Stimulated activated CD4-positive, alpha-beta T cell treated with anti-CD3 and anti-CD28 coated beads, TNF-alpha, amount 100 ng/mL, for 24 hours (primary cell): ENCODE results near the gene IKZF4.
"Not testable (repeated sequence)": the region's sequence is repeated elsewhere in the genome, so short reads cannot be mapped to it uniquely, and the experiment has no call there.

Experiments
- DNase-seq, 3 experiments: peaks; one replicate each; pipeline ENCODE4 v3.0.0-alpha.2; 2020; ENCODE audit warnings: low read depth in 3 of 3

IKZF4 gene

DNA sequence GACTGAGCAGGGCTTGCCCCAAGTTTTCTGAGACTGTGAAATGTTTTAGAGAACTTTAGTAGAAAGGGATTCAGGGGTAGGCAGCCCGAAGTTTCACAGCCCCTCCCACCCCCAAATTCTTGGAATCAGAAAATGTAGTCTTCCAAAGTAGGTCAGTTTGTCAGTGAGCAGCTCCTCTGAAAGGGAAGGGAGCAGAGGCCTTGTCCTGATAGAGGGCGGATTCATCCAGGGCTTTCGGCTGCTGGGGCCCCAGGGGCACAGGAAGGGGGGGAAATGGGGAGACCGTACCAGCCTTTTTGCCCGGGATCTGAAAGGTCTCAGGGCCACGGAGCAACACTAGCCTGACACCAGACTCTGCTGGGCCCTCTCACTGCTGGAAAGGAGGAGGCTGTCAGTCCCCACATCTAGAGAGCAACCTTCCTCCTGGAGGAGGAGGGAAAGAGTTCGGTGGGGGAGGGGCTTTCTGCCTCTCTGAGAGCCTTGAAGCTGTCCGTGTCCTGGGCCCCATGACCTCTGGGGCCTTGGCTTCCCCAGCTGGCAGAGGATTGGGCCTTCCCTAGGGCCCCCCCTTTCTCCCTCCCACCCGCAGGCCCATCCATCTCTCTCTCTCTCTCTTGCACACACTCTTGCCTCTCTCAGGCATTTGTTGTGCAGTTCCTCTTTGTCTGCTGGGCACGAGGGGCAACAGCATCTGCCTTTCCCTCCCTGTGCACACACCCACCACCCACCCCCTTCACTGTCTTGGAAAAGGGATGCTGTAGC, at the start of gene IKZF4:
Gene IKZF4, plus strand, starts transcription at position 621 of the 762 bp plus-strand sequence. CDS start 451 bp downstream, outside the sequence.
- DNase-seq, result peak in 1 of 3 experiments; percentile 31

DNA sequence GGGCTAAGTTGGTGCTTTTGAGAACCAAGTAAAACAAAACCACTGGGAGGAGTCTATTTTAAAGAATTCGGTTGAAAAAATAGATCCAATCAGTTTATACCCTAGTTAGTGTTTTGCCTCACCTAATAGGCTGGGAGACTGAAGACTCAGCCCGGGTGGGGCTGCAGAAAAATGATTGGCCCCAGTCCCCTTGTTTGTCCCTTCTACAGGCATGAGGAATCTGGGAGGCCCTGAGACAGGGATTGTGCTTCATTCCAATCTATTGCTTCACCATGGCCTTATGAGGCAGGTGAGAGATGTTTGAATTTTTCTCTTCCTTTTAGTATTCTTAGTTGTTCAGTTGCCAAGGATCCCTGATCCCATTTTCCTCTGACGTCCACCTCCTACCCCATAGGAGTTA, 48.8 kb upstream of the IKZF4 start:
- DNase-seq, result no peak

DNA sequence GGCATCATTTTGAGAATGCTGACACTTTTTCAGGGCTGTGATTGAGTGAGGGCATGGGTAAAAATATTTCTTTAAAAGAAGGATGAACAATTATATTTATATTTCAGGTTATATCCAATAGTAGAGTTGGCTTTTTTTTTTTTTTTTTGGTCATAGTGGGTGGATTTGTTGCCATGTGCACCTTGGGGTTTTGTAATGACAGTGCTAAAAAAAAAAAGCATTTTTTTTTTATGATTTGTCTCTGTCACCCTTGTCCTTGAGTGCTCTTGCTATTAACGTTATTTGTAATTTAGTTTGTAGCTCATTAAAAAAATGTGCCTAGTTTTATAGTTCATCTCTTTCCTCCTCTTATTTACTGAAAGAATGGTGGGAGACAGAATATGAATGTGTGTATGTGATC, 48.4 kb upstream of the IKZF4 start:
- no peak for DNase-seq

DNA sequence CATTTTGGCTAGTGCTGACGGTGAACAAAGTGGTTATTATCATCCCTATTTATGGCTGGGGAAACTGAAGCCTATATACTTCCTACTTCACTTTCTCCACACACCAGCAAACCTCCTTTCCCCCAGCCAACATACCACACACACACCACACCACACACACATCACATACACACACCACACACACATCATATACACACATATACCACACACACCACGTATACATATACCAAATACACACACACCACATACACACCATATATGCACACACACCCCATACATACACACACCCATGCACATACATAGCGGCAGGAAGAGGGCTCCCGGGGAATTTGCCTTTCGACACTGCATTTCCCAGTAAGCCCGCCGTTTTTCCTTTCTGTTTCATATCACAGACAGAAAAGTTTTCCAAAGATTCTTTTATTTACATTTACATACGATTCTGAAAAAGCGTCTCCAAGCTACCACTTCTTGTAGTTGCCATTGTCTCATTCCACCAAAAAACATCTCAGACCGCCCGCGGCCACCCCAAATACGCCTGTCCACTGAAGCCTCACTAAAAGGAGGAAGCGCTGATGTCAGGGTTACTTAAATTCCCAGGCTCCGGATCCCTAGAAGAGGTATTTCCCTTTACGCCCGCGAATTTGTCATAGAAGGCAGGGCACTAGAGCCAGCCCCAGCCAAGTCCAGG, 47.8 kb upstream of the IKZF4 start:
- DNase-seq, result no peak

DNA sequence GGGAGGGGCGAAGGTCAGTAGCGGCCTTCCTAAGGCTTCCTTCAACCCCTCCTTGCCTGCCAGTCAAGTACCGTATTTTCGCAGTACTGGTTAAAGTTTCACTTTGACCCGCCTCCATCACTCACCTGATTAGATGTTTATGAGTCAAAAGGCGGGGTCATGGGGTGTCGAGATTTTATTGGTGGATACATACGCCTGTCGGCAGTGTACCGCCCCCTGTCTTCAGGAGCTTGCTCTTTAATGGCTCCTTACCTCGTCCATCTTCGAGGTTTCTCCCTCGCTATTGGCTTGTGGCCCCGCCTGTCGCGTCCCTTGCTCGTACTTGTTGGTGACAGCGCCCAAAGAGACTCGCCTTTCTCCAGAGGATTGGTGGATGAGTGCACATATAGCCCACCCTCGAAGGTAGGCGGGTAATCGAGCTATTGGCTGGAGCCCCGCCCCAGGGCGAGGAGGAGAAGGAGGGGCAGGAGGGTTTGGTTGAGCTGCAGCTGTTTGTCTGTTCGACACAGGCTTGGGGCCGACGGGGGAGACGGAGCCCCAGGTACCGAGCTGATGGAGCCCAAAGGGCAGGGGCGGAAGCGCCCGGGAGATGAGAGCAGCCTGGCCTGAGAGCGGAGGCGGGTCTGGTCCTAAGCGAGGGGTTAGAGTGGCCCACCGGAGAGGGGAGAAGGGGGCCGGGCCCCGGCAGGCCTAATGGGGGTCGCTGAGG, 47.1 kb upstream of the IKZF4 start, which contains the start of gene RAB5B:
Gene RAB5B, plus strand, starts transcription at position 480 of the 709 bp plus-strand sequence. CDS start 12,883 bp downstream, outside the sequence.
- DNase-seq, result peak; percentile 91 to 97 (median 96)

DNA sequence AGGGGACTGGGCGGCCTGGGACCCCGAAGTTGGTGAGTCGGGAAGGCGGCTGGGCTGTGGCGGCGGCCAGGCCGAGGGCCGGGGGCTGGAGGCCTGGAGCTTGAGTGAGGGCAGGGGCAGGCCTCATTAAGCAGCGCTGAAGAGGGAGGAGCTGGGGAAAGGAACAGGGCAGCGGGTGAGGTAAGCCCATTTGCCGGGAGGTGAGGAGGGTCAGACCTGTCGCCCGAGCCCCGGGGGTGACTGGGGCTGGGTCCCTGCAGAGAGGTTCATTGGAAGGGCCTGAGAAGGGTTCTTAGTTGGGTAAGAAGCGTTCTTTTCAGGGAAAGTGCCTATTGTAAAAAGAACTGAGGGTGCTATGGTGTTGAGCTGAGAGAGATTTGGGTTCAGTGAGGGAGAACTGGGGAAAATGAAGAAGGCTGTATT, 46.5 kb upstream of the IKZF4 start:
- DNase-seq, result peak in 1 of 3 experiments; percentile 30

DNA sequence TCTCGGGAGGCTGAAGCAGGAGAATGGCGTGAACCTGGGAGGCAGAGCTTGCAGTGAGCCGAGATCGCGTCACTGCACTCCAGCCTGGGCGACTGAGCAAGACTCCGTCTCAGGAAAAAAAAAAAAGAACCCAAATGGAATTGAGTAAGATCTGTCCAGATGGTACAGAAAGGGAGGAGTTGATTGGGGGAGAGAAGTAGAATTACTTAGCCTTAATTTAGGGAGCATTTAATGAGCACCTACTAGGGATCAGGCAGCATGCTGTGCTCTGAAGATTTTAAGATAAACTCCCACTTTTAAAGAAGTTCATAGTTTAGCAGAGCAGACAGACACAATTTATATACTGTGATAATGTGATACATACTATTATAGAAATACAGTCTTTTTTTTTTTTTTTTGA, 42.5 kb upstream of the IKZF4 start:
- DNase-seq, result no peak

DNA sequence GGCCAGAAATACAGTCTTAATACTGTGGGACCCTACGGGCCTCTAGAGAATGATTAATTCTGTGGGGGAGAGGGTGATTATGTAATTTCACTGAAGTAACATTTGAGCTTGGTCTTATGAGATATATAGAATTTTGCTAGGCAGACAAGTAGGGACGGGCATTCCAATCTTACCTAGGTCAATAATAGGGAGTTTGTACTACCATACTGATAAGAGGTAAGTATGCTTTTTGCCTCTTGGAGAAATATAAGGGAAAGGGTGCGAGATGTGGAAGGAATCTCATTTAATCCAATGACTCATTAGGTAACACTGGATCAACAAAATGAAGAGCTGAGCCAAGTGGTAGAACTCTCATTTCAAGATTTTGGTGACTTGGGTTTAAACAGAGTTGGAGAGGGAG, 41.8 kb upstream of the IKZF4 start:
- DNase-seq, result no peak

DNA sequence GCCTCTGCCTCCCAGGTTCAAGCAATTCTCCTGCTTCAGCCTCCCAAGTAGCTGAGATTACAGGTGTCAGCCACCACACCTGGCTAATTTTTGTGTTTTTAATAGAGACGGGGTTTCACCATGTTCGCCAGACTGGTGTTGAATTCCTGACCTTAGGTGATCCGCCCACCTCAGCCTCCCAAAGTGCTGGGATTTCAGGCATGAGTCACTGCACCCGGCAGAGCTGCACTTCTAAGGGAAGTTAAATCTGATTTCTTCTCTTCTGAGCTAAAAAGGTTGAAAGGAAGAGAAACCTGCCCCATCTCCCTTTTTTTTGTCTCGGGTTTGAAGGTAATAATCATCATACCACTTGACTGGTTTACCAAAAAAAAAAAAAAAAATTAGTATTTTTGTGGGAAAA, 39.0 kb upstream of the IKZF4 start:
- not testable (repeated sequence) for DNase-seq

DNA sequence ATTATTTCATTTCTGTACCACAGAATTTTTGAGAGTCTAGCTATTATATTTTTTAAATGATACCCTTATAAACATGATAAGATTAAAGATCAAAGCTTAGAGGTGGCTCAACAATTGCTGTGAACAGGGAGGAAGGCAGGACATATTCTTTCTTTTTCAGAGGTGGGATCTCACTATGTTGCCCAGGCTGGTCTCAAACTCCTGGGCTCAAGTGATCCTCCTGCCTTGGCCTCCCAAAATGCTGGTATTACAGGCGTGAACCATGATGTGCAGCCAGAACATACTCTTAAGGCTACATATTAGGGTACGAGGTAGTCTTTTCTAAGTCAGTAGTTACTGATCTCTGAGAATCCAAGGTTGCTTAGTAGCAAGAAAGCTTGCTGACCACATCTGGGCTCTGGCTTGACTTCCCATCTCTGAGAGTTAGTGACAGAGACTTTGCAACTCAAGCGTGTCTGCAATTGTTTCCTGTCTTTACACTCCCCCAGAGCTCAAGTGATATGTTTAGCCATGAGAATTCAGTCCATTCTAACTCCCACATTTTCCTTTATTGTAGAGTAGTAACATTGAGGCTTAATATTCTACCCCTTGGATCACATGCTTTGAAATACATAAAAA, 38.4 kb upstream of the IKZF4 start:
- no peak for DNase-seq

DNA sequence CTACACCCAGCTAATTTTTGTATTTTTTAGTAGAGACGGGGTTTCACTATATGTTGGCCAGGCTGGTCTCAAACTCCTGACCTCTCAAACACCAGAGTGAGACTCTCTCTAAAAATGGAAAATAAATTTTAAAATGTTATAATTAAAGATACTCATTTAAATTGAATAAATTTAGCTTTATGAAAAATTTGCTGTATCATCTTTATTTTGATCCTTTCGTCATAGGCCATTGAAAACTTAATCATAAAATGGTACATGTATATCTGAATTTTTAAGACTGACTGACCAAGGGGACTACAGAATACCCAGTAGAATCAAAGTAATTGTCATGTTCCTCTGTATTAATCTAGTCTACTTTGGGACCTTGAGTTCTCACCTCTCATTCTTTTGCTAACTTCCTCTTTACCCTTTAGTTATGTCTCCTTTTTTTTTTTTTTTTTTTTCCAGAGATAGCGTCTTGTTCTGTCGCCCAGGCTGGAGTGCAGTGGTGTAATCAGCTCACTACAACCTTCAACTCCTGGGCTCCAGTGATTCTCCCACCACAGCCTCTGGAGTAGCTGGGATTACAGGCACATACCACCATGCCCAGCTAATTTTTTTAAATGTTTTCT, 37.5 kb upstream of the IKZF4 start:
- DNase-seq, result no peak

DNA sequence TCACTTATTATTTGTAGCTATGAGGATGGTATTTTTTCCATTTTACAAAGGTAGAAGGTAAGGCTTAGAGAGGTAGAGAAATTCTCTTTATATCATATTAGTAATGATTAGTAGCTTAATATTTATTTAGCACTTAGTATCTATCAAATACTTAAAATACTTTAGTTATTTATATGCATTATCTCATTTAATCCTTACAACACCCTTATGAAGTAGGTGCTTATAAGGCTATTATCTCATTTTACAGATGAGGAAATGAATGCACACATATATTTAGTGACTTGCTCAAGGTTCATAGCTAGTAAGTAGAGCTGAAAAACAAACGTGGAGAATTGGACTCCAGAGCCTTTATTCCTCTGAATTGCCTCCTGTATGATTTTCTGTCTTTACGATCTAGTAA, 36.0 kb upstream of the IKZF4 start:
- DNase-seq, result no peak

DNA sequence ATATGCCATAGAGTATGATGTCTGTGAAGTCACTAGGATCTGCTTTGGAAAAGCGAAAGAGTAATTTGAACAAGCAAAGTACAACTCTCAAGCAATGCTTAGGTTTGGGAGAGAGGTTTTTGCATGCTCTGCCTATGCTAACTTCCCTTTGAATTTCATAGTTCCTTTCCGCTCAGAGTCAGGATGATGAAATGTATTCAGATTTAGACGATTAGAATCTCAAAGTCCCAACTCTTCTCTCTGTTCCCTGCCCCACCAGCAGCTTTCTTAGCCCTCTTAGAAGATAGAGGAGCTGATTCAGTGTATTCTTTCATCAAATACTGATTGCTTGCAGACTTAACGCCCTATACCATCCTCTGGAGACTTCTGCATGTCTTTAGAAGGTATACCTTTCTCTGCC, 35.5 kb upstream of the IKZF4 start:
- DNase-seq, result no peak

DNA sequence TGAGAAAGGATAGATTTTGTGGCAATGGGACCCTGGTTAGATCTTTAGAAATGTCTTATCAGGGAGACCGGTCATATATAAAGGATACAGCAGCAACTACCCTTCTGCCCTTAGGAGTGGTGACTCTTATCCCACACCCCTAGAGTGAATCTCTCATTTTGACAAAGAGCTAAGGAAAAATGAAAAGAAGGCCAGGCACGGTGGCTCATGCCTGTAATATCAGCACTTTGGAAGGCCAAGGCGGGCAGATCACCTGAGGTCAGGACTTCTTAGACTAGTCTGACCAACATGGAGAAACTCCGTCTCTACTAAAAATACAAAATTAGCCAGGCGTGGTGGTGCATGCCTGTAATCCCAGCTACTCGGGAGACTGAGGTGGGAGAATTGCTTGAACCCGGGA, 34.9 kb upstream of the IKZF4 start:
- DNase-seq, result not testable (repeated sequence)

DNA sequence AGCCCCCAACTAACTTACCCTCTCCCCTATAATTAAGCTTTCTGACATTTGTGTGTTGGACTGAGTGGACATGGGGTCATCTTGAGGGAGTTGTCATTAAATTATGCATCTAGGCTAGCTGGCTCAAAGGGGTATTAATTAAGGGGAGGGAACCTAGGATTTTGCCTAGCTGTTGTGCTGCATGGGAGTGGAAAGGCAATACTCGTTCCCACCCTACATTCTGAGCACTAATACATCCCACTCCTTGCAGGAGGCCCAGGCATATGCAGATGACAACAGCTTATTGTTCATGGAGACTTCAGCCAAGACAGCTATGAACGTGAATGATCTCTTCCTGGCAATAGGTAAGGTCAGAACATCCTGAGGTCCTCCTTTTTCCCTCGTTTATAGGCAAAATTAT, 29.7 kb upstream of the IKZF4 start:
- DNase-seq, result no peak

DNA sequence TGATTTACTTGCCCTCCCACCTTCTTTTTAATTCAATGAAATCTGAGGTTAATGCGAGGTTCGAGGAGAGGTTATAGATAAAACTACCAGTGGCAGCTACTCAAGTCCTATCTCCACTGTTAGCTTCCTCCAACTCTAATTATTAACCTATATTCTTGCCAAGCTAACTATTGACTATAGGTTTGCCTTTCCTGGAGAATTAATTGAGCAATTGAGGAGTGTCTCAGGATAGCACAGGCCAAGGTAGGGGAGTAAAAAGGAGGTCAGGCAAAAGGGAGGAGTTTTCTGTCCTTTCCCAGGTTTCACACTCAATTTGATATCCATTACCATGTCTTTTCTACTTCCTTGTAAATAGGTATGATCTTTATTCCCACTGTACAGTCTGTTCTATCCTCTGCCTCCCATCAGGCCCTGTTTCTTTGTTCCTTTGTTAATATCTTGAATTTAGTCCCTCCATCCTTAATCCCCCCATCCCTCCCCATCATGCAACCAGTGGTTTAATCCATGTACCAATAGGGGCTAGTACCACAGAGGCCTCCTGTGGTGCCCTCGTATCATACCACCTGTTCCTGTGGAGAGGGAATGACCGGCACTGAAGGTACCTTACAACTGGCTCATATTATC, 27.5 kb upstream of the IKZF4 start:
- no peak for DNase-seq

DNA sequence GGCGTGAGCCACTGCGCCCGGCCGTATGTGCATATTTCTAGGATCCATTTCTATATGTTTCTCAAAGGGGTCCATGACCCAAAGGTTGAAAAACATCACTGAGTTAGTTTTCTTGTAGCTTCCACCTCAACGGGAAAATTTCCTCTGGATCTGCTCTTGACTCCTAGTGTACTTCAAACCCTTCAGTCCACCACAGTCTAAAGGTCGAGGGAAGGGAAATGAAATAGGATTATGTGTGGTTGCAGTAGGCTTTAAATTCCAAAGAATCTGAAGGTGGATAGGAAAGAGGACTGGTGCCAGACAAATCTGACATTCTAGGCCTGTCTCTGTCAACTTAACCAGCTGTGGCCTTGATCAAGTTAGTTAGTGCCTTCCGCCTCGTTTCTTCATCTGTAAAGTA, 25.5 kb upstream of the IKZF4 start:
- DNase-seq, result no peak

DNA sequence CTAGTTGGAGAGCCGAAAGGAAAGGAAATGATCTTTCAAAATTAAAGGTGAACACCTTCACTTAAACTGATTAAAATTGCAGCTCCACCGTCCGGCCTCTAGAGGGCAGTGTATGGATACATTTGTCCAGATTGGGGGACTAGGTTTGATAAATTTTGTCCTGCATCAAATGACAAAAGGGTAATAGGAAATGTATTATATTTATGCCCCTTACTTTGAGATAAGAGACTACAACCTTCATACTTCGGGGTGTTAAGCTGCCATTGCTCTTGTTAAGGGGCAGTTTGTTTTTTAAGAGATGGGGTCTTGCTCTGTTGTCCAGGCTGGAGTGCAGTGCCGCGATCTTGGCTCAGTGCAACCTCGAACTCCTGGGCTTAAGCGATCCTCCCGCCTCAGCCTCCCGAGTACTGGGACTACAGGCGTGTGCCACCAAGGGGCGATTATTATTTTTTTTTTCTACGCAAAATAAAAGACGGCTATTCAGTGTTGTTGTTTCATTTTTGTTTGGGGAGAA, 24.6 kb upstream of the IKZF4 start:
- DNase-seq, result peak; percentile 43 to 44 (median 43)

DNA sequence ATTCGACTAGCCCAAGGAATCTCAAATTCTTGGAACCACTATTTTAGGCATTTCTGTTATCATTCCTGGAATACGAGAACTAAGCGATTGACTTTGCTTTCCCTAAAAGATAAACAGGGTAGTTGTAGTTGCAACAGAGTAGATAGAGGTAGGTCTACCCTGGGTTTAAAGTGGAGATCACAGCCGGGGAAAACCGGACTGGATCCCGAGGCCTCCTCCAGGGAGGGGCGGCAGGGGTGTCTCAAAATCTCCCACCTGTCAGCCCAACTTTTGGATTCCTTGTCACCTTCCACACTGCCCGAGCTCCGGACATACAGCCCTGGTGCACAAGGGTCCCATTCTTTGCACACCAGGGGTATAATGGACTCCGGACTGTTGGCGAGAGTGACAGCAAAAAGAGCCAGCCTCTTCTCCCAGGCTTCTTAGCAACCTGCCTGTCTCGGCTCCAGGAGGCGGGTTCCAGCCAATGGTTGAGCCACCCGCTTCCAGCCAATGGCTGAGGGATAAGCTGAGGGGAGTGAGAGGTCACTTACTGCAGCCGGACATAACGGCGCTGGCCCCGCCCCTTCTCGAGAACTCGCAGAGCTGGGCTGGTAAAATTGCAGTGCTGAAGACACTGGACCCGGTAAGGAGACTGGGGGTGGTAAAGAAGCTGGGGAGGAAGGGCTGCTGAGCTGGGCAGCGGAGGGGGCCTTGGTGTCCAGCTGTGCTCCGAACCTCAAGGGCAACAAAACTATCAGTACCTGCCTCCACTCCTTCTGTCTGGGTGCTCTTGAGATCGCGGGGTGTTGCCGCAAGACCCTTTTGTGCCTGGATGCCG, 23.9 kb upstream of the IKZF4 start, which contains the start of gene SUOX:
Gene SUOX, plus strand, starts transcription at position 562 of the 820 bp plus-strand sequence. CDS start 4,946 bp downstream, outside the sequence.
- peak in 1 of 3 experiments; percentile 45 for DNase-seq

DNA sequence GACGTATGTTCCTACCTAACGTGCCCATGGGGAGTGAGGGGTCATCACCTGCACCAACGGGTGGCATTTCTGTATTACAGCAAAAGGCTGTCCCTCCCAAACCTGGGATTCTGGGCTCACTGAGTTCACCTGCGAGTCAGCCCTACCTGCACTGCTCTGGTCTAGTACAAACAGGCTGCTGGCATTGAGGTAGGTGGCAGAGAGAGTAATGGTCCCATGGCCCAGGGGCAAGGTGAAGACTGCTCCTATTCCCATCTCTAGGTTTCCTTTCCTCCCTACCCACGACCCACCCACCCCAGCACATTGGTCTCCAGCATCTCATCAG, 23.3 kb upstream of the IKZF4 start:
- DNase-seq, result no peak
